ENCODE measurements around the gene STXBP6.

The STXBP6 gene

GRCh38 chr14:24895622-24896021, 154.3 kb downstream of the STXBP6 start:
- TF ChIP-seq MYC (IDR thresholded peaks at IDR 0.05; ENCODE audit: low read depth, low read length) (no peak), POLR2A (IDR thresholded peaks at IDR 0.05; ENCODE audit: extremely low read depth, insufficient read length) (no peak), MAX (IDR thresholded peaks at IDR 0.05; ENCODE audit: low read depth, low read length) (no peak), CTCF (IDR thresholded peaks at IDR 0.05; ENCODE audit: low read depth, low read length) (no peak)
- no peak for DNase-seq (ENCODE audit: low read depth)
- no peak overlapping the region for H3K4me3 ChIP-seq (ENCODE audit: low read depth, low read length)

GRCh38 chr14:24895243-24895583, 154.7 kb downstream of the STXBP6 start:
- no peak for DNase-seq (ENCODE audit: low read depth)
- no peak for TF ChIP-seq MAX (IDR thresholded peaks at IDR 0.05; ENCODE audit: low read depth, low read length)
- TF ChIP-seq CTCF (IDR thresholded peaks at IDR 0.05; ENCODE audit: low read depth, low read length), result no peak
- H3K4me3 ChIP-seq (ENCODE audit: low read depth, low read length), result no peak overlapping the region

GRCh38 chr14:24894583-24895242, 155.2 kb downstream of the STXBP6 start:
- TF ChIP-seq MYC (IDR thresholded peaks at IDR 0.05; ENCODE audit: low read depth, low read length) (no peak), CTCF (IDR thresholded peaks at IDR 0.05; ENCODE audit: low read depth, low read length) (no peak)
- no peak overlapping the region for H3K4me3 ChIP-seq (ENCODE audit: low read depth, low read length)
- no peak for DNase-seq (ENCODE audit: low read depth)

- TF ChIP-seq POLR2A (IDR thresholded peaks at IDR 0.05; ENCODE audit: extremely low read depth, insufficient read length) (no peak), MYC (IDR thresholded peaks at IDR 0.05; ENCODE audit: low read depth, low read length) (no peak), CTCF (IDR thresholded peaks at IDR 0.05; ENCODE audit: low read depth, low read length) (no peak), MAX (IDR thresholded peaks at IDR 0.05; ENCODE audit: low read depth, low read length) (no peak)
- no peak overlapping the region for H3K4me3 ChIP-seq (ENCODE audit: low read depth, low read length)
- no peak for DNase-seq (ENCODE audit: low read depth)
Measured at GRCh38 chr14:24892497-24893051, 157.4 kb downstream of the STXBP6 start.

- TF ChIP-seq MYC (IDR thresholded peaks at IDR 0.05; ENCODE audit: low read depth, low read length) (no peak), POLR2A (IDR thresholded peaks at IDR 0.05; ENCODE audit: extremely low read depth, insufficient read length) (no peak), CTCF (IDR thresholded peaks at IDR 0.05; ENCODE audit: low read depth, low read length) (no peak), MAX (IDR thresholded peaks at IDR 0.05; ENCODE audit: low read depth, low read length) (no peak)
- no peak for DNase-seq (ENCODE audit: low read depth)
- no peak overlapping the region for H3K4me3 ChIP-seq (ENCODE audit: low read depth, low read length)
Measured at GRCh38 chr14:24891987-24892496, 157.9 kb downstream of the STXBP6 start.

- DNase-seq (ENCODE audit: low read depth), result no peak
- TF ChIP-seq CTCF (IDR thresholded peaks at IDR 0.05; ENCODE audit: low read depth, low read length), result no peak
- TF ChIP-seq POLR2A (IDR thresholded peaks at IDR 0.05; ENCODE audit: extremely low read depth, insufficient read length), result no peak
- TF ChIP-seq MYC (IDR thresholded peaks at IDR 0.05; ENCODE audit: low read depth, low read length), result no peak
- TF ChIP-seq MAX (IDR thresholded peaks at IDR 0.05; ENCODE audit: low read depth, low read length), result no peak
Measured at GRCh38 chr14:24890716-24891115, 159.2 kb downstream of the STXBP6 start.

More at GRCh38 chr14:24890716-24891115, 159.2 kb downstream of the STXBP6 start:
- no peak overlapping the region for H3K4me3 ChIP-seq (ENCODE audit: low read depth, low read length)

All from NB4 (cell line).